Effector CD4-positive, alpha-beta T cell (primary cell): Measurements from ENCODE around the gene LRP5.

Experiments
- DNase-seq: peaks from one replicate; pipeline ENCODE4 v3.0.0-alpha.2; 2020

LRP5 gene

DNA sequence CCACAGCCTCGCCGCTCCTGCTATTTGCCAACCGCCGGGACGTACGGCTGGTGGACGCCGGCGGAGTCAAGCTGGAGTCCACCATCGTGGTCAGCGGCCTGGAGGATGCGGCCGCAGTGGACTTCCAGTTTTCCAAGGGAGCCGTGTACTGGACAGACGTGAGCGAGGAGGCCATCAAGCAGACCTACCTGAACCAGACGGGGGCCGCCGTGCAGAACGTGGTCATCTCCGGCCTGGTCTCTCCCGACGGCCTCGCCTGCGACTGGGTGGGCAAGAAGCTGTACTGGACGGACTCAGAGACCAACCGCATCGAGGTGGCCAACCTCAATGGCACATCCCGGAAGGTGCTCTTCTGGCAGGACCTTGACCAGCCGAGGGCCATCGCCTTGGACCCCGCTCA is 35.5 kb downstream of the LRP5 start:
- DNase-seq: no peak

DNA sequence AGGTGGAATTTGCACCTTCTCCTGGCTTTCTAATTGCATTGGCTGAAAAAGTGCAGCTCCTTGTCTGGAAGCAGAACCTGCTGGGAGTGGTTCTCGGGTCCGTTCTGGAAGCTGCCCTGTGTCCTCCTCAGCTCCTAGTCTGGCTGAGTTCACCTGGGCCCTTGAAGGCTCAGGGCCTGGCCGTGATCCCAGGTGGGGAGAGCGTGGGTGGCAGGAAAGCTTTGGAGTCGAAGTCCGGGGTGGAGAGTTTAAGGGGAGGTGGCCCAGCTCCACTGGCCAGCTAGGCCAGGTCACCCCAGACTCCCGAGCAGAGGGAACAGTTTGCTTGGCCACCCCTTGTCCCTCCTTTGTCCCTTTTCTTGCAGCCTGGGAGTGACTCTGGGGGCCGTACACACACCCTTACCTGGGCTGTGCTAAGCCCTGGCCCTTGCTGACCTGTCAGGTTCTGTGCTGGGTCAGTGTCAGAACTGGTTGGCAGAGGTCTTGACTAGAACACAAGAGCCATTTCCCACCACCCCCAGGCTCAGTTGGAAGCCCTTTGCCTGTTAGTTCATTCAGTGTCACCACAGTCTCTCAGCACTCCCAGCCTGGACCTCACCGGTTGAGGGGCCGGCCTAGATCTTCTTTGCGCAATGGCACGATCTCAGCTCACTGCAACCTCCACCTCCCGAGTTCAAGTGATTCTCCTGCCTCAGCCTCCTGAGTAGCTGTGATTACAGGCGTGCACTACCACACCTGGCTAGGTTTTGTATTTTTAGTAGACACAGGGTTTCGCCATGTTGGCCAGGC is 37.3 kb downstream of the LRP5 start:
- no peak for DNase-seq

DNA sequence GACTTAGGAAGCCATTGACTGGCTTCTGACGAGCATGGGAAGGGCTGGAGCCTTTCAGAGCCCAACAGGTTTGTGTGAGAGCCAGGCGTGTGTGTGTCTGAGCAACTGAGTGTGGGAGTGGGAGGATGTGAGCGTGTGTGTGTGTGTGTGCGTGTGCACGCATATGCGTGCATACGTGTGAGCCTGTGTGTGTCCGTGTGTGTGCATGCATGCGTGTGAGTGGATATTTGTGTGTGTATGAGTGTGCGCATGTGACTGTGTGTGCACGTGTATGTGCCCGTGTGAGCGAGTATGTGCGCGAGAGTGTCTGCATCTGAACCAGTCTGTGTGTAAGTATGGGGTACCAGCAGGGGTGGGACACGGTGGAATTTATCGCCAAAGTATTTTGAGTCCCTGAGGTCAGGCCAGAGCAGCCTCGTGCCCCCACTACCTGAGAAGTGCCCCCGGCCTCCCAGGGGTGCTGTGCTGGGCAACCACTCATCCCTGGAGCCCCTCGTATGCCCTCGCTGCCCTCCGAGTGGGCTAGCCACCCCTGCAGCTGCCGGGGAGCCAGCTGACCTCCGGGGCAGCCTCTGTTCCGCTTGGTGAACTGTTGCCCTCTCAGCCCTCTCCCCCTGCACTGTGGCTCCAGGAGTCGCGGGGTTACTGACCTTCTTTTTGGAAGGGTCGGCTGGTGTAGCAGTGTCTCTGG is 38.5 kb downstream of the LRP5 start:
- DNase-seq: no peak

DNA sequence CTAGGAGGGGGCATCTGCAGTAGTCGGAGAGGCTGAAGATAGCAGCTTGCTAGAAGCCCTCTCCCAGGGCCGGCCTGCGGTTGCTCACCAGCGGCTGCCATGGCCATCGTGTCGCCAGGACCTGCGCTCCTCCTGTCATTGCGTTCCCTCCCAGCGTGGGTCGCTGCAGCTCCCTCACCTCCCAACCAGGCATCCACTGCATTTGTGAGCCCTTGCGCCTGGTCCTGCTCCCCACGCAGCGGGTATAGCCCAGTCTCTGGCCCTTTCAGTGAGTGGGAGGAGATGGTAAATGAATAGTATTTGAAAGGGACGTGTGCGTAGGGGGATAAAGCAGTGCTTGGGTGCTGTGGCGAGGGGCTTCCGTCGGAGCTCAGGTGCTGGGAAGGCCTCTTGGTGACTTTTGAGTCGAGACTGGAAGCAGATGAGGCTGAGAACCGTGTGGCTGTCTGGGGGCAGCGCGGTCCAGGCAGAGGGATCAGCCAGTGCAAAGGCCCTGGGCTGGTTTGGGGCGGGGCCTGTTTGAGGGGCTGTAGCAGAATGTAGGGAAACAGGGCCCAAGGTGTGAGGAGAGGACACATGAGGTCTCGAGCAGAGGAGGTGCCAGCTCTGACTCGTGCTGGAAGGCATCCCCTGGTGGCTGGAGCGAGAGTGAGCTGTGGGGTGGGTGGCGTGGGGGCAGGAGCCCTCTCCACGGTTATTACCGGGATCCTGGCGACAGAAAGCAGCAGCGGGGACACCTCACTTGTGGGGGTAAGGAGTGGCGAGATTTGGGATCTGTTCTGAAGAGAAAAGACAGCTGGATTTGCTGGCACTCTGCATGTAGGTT is 39.3 kb downstream of the LRP5 start:
- DNase-seq: no peak

DNA sequence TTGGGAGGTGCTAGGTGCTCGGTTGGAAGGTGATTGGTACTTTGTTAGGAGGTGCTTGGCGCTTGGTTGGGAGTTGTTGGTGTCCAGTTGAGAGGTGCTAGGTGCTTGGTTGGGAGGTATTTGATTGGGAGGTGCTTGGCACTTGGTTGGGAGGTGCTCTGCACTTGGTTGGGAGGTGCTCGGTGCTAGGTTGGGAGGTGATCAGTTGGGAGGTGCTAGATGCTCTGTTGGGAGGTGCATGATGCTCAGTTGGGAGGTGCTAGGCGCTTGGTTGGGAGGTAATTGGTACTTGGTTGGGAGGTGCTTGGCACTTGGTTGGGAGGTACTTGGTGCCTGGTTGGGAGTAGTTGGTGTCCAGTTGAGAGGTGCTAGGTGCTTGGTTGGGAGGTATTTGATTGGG is 40.2 kb downstream of the LRP5 start:
- no peak for DNase-seq

DNA sequence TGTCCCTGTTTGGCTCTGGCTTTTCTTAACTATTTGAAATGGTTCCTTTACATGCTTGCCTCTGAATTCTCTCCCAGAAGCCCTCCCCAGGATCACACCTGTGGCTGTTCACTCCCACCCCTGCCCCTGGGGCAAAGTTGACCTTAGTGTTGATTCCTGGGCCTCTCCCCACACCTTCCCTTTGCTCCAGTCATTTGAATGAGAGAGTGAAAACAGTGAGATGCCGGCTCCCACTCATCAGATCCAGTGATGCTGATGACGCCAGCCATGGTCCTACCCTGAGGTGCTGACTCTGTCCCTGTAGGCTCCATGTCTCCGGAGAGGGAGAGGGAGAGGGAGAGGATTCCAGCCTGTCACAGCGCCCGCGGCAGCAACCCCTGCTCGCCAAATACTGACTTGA is 40.7 kb downstream of the LRP5 start:
- DNase-seq: no peak

DNA sequence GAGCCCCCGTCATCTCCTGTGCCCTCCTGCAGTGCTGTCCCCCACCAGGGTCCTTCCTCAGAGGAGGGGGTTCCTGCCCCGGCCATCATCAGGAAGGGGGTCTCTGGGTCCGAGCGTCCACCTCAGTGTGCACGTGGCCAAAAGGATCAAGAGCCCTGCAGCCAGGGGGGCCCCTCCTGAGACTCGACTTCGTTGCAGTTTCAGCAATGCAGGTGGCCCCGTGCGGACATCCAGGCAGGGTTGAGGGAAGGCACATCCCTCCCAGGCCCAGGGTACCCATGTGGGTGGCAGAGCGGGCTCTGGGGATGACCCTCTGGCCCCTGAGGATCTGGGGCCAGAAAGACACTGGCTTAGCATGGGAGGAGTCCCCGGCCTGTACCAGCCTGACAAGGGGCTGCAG is 41.3 kb downstream of the LRP5 start:
- no peak for DNase-seq

DNA sequence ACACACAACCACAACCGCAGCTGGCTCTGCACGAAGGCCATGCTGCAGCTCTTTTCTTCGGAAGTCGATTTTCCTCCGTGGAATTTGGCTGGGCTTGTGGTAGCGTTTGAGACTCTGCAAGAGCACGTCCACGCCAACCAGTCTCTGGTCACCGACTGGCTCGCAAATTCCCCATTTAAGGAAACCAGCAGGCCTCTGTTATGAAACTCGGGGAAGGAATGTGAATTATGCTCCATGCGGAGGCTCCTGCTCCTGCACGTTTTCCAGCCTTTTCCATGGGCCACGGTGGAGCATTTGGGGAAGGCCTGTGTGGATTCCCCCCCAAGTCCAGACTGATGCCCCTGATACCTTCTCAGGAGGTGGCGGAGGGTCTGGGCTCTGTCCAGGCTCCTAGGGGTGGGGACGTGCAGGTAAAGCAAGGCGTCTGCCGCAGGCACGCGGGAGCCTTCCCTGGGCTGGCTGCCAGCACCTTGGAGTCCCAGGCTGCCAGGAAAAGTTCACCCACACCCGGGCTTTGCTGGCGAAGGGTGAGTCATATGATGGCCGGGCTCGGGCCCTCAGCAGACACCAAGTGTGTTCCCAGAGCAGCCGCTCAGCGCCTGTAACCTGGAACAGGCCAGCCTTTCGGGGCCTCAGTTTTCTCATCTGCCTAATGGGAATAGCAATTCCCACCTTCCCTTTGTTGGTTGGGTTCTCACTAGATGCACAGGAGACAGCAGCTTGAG is 41.9 kb downstream of the LRP5 start:
- no peak for DNase-seq

DNA sequence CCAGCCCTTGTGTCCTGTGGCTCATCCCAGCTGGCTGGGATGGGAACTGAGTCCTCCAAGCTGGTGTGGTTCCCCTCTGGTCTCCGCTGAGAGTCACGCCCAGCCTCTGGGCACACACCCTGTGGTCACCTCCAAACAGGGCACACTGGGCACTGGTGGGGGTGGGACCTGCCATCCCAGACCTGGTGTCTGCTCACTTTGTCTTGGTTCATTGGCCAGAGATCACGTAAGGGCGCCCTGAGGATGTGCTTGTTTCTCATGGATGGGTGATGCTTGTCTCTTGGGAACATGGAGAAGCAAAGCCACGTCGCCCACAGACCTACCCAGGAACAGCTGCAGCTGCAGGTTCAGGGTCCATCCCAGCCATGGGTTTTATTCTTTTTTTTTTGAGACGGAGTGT is 43.1 kb downstream of the LRP5 start:
- no peak for DNase-seq

DNA sequence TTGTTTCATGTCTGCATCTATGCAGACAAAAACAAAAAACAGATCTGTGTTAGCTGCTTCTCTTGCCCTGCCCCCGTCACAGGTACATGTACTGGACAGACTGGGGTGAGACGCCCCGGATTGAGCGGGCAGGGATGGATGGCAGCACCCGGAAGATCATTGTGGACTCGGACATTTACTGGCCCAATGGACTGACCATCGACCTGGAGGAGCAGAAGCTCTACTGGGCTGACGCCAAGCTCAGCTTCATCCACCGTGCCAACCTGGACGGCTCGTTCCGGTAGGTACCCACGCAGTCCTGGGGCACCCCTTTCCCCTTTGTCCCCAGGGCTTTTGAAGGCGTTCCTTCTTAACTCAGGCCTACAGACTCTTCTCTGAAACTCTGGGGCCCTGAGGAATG is 45.2 kb downstream of the LRP5 start:
- no peak for DNase-seq

DNA sequence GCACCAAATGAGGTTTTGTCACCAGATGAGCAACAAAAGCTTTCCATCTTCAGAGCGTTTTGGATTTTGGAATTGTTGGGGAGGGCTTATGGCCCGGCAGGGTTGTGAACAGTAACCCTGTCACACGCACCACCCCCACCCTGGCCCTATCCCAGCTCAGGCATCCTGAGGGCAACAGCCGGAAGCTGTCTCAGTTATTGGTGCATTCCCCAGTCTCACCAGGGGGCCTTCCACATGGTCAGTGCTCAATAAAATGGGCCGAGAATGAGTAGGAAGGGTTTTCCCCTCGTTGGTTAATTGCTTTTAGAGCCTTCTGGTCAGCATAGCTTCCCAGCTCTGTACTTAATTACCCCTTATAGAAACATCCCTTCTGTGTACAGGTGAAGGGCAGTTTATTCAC is 46.0 kb downstream of the LRP5 start:
- DNase-seq: no peak

DNA sequence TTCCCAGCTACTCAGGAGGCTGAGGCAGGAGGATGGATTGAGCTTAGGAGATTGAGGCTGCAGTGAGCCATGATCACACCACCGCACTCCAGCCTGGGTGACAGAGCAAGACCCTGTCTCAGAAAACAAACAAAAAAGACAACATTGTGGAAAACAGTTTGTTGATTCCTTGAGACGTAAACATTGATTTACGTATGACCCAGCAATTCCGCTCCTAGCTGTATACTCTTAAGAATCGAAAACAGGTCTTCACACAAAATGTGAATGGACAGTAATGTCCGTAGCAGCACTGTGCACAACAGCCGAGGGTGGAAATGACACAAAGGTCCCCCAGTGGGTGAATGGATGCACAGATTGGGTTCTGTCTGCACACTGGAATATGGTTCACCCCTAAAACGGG is 49.3 kb downstream of the LRP5 start:
- no peak for DNase-seq

DNA sequence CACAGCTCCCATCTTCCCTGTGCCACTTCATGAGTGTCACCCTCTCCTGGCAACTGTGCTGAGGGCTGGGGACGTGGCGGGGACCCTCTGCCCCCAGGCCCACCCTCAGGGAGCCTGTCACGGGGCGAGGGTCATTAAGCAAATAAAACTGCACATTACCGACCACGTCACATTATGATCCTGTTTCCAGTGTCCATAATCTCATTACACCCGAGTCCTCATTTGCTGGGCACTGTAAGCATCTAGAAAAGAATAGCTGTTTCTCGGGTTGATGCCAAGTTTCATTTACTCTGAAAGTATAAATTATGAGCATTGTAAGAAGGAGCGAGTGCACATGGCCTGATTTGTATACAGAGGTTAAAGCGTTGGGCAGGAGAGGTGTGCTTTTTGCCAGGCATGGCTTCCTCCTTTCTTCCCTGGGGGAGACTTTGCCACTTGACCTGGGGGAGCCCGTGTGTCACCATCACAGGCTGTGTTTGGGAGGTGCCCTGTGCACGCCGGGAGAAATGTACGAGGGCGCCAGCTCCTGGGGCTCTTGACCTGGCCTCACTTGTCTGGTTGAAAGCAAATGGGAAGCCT is 50.5 kb downstream of the LRP5 start:
- no peak for DNase-seq

DNA sequence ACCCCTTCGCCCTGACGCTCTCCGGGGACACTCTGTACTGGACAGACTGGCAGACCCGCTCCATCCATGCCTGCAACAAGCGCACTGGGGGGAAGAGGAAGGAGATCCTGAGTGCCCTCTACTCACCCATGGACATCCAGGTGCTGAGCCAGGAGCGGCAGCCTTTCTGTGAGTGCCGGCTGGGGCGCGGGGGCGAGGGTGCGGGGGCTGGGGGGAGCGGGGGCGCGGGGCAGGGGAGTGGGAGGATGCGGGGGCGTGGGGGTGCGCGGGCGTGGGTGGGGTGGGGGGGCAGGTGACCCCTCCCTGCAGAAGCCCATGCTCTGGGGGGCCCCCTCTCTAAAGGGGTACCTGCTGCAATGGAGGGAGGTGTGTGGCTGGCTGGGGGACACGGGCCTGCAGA is 51.4 kb downstream of the LRP5 start:
- DNase-seq: no peak

DNA sequence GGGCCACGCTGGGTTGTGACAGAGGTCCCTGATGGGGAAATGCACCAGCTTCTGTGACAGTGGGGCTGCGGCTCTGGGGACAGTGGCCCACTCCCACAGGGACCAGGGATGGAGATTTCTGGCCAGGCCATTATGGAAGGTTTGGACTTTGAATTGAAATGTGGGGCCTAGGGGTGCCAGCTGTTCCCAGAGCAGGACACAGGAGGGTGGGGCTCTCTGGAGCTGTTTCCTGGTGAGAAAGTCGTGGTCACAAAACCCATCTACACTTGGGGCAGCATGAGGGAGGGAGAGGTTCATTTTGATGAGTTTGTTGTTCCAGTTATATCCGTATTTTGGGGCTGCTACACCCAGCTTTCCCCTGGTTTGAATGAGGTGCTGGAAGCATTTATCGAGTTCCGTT is 52.2 kb downstream of the LRP5 start:
- no peak for DNase-seq

DNA sequence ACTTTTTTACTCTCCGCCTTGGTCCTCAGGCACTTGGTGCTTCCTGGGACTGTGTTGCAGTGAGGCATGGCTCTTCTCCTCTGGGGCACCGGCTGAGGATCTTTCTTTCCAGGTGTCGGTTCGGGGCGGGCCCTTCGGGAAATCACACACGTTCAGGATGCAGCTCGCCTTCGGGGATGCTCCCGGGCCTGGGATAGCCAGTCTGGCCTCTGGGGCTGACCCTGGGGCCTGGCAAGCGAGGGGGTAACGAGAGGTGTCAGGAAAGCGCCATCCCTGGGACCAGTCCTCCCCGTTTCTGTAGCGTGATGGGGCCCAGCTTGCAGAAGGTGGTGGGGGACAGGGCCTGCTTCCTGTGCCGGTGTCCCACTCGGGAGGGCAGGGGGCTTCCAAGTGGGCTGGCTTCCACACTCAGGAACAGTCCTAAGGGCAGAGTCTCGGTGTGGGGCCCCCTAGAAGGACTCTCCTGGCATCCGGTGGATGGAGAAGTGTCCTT is 53.6 kb downstream of the LRP5 start:
- no peak for DNase-seq

DNA sequence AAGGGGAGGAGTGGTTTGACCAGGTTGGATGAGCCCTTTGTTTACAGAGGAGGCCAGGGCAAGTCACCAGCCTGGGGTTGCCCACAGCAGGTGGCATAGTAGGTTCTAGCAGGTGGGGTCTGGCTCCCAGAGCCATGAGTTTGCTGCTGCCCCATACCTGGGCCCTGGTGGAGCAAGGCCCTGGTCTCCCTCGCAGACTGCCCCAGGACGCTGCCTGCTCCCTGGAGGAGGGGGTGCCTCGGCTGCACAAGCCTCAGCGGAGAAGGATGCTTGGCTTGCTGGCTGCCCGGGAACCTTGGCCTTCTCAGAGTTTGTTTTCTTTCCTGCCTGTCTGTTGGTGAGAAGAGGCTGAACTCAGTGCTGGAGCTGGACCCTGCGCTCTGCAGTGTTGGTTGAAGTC is 54.9 kb downstream of the LRP5 start:
- DNase-seq: no peak

DNA sequence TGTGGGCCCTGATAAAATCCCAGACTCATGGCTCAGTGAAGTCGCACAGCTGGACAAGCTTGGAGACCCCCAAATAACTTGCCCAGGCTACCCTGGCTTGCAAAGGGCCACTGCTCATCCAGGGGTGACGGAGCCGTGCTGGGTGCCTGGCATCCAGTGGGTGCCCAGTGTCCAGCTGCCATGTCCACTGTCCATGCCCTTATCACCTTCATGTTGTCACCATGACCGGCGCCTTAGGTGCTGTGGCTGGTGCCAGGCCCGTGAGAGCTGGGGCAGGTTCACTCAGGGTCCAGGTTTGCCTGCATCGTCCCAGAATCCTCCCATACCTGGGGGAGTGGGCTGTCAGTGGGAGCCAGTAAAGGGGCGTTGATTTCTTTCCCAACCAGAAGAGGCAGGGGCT is 57.4 kb downstream of the LRP5 start:
- no peak for DNase-seq

DNA sequence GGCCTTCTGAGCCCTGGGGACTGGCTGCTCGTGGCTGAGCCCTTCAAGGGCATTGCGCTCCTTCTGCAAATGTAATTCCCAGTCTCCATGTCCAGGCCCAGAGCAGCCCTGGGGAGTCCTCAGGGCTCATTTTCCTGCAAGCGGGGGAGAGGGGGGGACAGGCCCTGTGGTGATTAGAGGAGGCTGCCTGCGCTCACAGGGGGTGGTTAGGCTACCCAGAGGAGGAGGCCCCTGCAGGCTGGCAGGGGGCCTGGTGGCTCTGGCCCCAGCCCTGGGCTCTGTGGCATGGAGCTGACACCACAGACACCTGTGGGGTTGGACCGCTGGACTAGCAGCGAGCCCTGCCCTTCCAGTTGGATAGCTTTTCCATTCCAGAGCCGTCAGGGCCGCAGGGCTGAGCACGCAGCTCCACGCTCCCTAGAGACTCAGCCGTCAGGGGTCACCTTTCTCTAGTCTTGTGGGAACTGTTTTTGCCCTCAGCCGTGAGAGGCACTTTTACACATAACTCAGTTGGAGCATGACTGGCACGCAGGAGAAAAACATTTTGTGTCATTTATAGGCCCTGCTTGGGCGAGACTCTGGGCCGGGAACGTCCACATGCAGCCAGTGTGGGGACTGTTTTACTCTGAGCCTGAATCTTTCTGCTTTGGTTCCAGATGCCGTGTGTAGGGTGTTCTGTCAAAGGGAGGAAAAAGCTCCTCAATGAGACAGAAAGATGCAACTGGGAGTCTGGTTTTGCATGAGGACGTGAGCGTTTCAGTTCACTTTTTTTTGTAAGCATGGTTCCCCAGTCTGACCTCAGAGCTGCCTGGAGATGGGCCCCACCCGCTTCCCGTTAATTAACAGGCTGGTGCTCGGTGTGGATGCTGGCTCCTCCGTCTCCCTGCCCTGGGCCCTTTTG is 58.1 kb downstream of the LRP5 start:
- DNase-seq: no peak

DNA sequence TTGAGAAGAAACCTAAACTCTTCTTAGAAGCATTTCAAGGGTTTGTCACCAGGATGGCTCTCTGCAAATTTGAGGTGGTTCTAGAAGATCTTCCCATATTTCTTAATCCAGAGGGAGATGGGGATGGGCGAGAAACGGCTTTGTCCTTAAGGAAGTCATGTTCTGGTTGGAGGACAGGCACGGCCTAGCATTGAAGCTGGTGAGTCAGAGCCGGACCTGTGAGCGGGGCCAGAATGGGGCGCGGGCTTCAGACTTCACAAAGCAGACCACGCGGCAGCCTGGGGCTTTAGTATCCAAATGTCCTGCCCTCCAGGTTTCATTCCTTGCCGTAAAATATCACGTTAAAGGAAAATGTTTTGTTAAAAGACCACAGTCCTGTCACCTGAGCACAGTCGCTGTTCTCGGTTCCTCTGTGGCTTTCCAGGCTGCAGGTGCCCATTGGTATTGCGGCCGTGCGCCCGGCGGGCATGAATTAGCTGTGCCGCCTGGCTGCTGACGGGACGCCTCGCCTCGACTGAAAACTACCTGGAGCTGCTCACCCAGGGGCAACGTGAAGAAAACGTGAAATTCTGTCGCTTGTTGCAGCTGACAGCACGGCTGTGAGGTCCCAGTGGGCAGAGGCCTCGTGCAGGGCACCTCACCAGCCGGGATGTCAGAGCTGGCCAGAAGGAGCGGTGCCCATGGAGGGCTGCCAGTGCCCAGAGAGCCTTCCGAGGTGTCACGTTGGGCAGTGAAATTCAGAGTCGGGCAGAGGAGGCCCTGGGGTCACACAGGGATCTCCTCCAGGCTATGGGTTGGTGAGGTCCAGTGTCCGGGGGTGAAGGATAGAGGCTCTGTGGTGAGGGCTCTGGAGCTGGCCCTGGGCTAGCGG is 59.0 kb downstream of the LRP5 start:
- no peak for DNase-seq
